Endodermal cell (in vitro differentiated cells): Measurements from ENCODE around the gene TTC21A. TPM values are rescaled to one million over a fixed set of nuclear protein-coding genes. Genes with fewer than 3 reads are reported as not detected.

Source experiments
- DNase-seq: peaks from one replicate; pipeline ENCODE4 v3.0.0-alpha.2; 2017
- H3K27ac ChIP-seq: 2 replicates; pipeline ENCODE4 v1.5.1; 2013; ENCODE audit warnings: mild to moderate bottlenecking, low read depth, low read length, moderate library complexity
- H3K27me3 ChIP-seq: 2 replicates; pipeline ENCODE4 v1.6.1; 2013; ENCODE audit warnings: mild to moderate bottlenecking, low read length, moderate library complexity; ENCODE audit not compliant: insufficient read depth, control insufficient read depth, poor library complexity, severe bottlenecking
- H3K36me3 ChIP-seq: 2 replicates; pipeline ENCODE4 v1.7.0; 2013; ENCODE audit warnings: mild to moderate bottlenecking, low read length, moderate library complexity; ENCODE audit not compliant: control insufficient read depth, insufficient read depth
- H3K4me1 ChIP-seq: one replicate; pipeline ENCODE4 v1.7.0; 2013; ENCODE audit warnings: low read length; ENCODE audit not compliant: control insufficient read depth, insufficient read depth
- H3K4me3 ChIP-seq: 2 replicates; pipeline ENCODE4 v1.5.1; 2013; ENCODE audit warnings: mild to moderate bottlenecking, low read length, moderate library complexity
- H3K9ac ChIP-seq: 2 replicates; pipeline ENCODE4 v1.6.1; 2013; ENCODE audit warnings: mild to moderate bottlenecking, low read length, moderate library complexity; ENCODE audit not compliant: poor library complexity, severe bottlenecking; ENCODE audit errors: extremely low read depth
- H3K9me3 ChIP-seq: 2 replicates; pipeline ENCODE4 v1.6.1; 2013; ENCODE audit warnings: mild to moderate bottlenecking, low read length, moderate library complexity; ENCODE audit not compliant: control insufficient read depth
- H3K27ac Mint-ChIP-seq: 2 replicates; pipeline ENCODE4 v1.8.0; 2020; ENCODE audit warnings: mixed read lengths
- H3K27me3 Mint-ChIP-seq: 2 replicates; pipeline ENCODE4 v1.8.0; 2021; ENCODE audit warnings: mild to moderate bottlenecking, mixed read lengths; ENCODE audit not compliant: insufficient read depth
- H3K36me3 Mint-ChIP-seq: 2 replicates; pipeline ENCODE4 v1.8.0; 2020; ENCODE audit warnings: low read depth, mixed read lengths
- H3K4me1 Mint-ChIP-seq: 2 replicates; pipeline ENCODE4 v1.8.0; 2020; ENCODE audit warnings: mixed read lengths
- H3K4me3 Mint-ChIP-seq: 2 replicates; pipeline ENCODE4 v1.8.0; 2020; ENCODE audit warnings: mild to moderate bottlenecking, moderate library complexity, mixed read lengths
- H3K9me3 Mint-ChIP-seq: 2 replicates; pipeline ENCODE4 v1.8.0; 2020; ENCODE audit warnings: mild to moderate bottlenecking, mixed read lengths
- CTCF ChIP-seq: fragments of 200-600 bp; sonication (generic); conservative IDR thresholded peaks from 2 replicates; pipeline ENCODE4 v1.5.0; 2021; ENCODE audit warnings: antibody characterized with exemption, mild to moderate bottlenecking
- WGBS, 2 experiments: methylation state at CpG; one replicate each; pipeline versions ENCODE4 v1.1.5 to v1.1.7; 2013; ENCODE audit warnings: missing lambda C conversion rate in 2 of 2, mixed read lengths in 1 of 2; ENCODE audit not compliant: insufficient coverage in 1 of 2, insufficient read length in 1 of 2; 5-methylcytosine and 5-hydroxymethylcytosine counted together
- total RNA-seq, 2 donors: library from RNA; stranded (reverse); fragmentation: NEBNext Ultra II Directional in 1 of 2; extraction: Animal tissue kit (Norgen Biotek cat#: 25700) in 1 of 2; gene quantifications; 2 replicates in 1 of 2; 3 replicates in 1 of 2; pipeline ENCODE4 v1.2.1, GENCODE V29; 2021

Gene TTC21A
- total RNA-seq, 2 donors from 2014 or later = 5.7 to 5.8 TPM

- Mint-ChIP-seq H3K36me3 (peaks cover 42% of the 10 kb centered on the region), H3K4me3 (no peak overlapping the region), H3K9me3 (no peaks in the 10 kb centered on the region), H3K27me3 (no peaks in the 10 kb centered on the region), H3K27ac (peak overlapping the region; percentile 95), H3K4me1 (peaks cover 52% of the 10 kb centered on the region)
- no peak for TF ChIP-seq CTCF
- WGBS, 2 experiments = 72 to 84% methylated on average over 7 to 14 of the region's 15 CpGs
- no peaks in the 10 kb centered on the region for H3K27me3 ChIP-seq
- H3K27ac ChIP-seq = peak overlapping the region; percentile 39
- H3K4me3 ChIP-seq = no peak overlapping the region
- no peaks in the 10 kb centered on the region for H3K9me3 ChIP-seq
- peaks cover 59% of the 10 kb centered on the region for H3K36me3 ChIP-seq
- peaks cover 34% of the 10 kb centered on the region for H3K4me1 ChIP-seq
- H3K9ac ChIP-seq = peak overlapping the region; percentile 30
- peak; percentile 72 for DNase-seq
Measured at GRCh38 chr3:39146611-39147591, 39.4 kb downstream of the TTC21A start.

- WGBS, 2 experiments = 80 to 83% methylated on average over 2 to 9 of the region's 9 CpGs
- Histone ChIP-seq H3K4me1 (peaks cover 34% of the 10 kb centered on the region), H3K9me3 (no peaks in the 10 kb centered on the region), H3K4me3 (no peak overlapping the region), H3K27ac (no peak overlapping the region), H3K27me3 (no peaks in the 10 kb centered on the region), H3K36me3 (peaks cover 49% of the 10 kb centered on the region), H3K9ac (peak overlapping the region; percentile 30)
- no peaks in the 10 kb centered on the region for H3K9me3 Mint-ChIP-seq
- DNase-seq = peak; percentile 72
- H3K4me1 Mint-ChIP-seq = peaks cover 59% of the 10 kb centered on the region
- no peaks in the 10 kb centered on the region for H3K27me3 Mint-ChIP-seq
- no peak for TF ChIP-seq CTCF
- H3K36me3 Mint-ChIP-seq = peaks cover 36% of the 10 kb centered on the region
- H3K4me3 Mint-ChIP-seq = peak overlapping the region; percentile 5
- H3K27ac Mint-ChIP-seq = peak overlapping the region; percentile 95
Measured at GRCh38 chr3:39147711-39148434, 40.4 kb downstream of the TTC21A start.

GRCh38 chr3:39148435-39149058 lies 41.1 kb downstream of the TTC21A start:
- no peaks in the 10 kb centered on the region for H3K27me3 ChIP-seq
- no peaks in the 10 kb centered on the region for H3K9me3 ChIP-seq
- 55 to 69% methylated on average over 7 to 9 of the region's 9 CpGs for WGBS, 2 experiments
- Mint-ChIP-seq H3K4me3 (peak overlapping the region; percentile 5), H3K36me3 (peaks cover 30% of the 10 kb centered on the region), H3K9me3 (no peaks in the 10 kb centered on the region), H3K4me1 (peaks cover 59% of the 10 kb centered on the region), H3K27ac (peak overlapping the region; percentile 95), H3K27me3 (no peaks in the 10 kb centered on the region)
- peak; percentile 44 for DNase-seq
- no peak overlapping the region for H3K9ac ChIP-seq
- peaks cover 34% of the 10 kb centered on the region for H3K4me1 ChIP-seq
- peak overlapping the region; percentile 90 for H3K4me3 ChIP-seq
- H3K36me3 ChIP-seq = peaks cover 42% of the 10 kb centered on the region
- no peak overlapping the region for H3K27ac ChIP-seq
- no peak for TF ChIP-seq CTCF
